NCI-H1092 treated with DMSO at 0.1 percent for 48 hours (cell line): ENCODE data around the gene KAZN.

Experiments used
- DNase-seq: peaks from one replicate; lab custom pipeline; 2025; lab: John Stamatoyannopoulos, UW

KAZN gene

GRCh38 chr1:15062479-15063099 is 464.1 kb downstream of the KAZN start:
- DNase-seq = no peak

DNA sequence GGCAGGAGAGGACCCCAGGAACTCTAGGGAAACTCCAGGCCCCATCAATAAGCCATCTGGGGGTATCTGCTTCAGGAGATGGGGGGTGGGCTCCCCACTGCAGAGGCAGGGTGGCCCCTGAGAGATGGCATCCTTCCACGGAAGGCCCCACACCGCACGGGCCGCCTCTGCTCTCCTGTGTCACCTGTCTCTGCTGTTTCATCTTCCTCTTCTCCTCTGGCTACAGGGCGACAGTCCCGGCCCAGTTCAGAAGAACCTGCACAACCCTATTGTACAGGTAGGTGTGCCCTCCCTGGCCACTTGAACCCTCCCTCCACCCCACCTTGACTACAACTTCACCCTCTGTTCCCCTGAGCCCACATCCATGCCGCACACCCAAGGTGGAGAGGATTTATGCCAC is 464.9 kb downstream of the KAZN start:
- no peak for DNase-seq

DNA sequence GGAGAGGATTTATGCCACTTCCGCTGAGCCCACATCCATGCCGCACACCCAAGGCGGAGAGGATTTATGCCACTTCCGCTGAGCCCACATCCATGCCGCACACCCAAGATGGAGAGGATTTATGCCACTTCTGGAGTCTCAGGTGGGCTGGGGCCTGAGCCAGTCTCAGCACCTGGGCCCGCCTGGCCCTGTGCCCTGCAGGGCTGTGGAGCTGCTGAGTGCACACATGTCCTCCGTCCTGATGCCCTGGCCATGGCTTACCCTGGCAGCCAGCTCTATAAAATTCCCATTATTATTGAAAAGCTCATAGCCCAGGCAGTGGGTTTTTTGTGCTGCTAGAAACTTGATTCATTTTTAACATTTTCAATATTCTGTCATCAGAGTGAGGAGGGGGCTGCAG is 465.3 kb downstream of the KAZN start:
- DNase-seq = no peak

DNA sequence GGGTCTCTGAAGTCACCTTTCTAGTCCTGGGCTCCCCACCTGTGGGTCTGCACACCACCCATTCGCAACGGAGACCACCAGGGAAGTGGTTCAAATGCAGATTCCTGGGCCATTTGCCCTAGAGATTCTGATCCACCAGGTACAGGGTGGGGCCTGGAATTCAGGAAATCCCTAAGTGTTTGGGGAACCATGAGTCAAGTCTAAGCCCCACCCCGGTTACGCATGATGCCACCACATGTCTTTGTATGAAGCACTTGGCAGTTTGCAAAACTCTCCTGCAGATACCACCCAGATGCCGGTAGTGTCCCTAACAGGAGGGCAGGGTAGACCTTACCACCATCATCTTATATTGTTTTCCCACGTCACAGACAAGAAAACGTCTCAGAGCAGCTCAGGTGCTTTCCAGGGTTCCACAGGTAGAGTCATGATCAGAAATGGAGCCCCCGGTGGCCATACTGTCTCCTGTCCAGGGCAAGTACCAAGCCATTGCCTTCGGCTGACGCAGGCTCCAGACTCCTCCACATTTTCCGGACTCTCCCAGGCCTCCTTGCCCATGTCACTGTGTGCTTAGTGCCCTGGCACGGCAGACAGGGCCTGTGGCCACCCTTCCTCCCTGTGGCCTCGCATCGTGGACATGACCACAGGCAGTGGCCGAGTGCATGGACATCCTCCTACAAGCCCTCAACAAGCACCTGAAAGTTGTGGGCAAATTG is 465.9 kb downstream of the KAZN start:
- no peak for DNase-seq

- no peak for DNase-seq
These were observed 466.8 kb downstream of the KAZN start for GRCh38 chr1:15065291-15065690.

- no peak for DNase-seq
These were observed 467.3 kb downstream of the KAZN start for GRCh38 chr1:15065736-15066135.

DNA sequence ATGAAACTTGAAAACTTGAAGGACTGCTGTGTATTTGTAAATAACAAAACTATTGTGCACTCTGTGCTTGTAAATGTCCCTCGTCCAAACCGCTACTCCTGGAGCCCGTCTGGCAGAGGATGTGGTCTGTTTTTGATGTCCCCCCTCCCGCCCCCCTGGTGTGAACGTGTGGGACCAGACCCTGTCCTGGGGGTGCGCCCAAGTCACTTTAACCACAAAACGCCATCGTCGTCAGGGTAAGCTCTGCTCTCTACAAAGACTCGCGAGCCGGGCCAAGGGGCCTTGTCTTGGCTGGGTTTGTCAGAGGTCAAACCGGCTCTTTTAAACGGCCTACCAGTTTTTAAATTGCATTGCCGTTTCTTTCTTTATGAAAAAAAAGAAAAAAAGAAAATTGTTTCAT is 467.7 kb downstream of the KAZN start:
- no peak for DNase-seq

GRCh38 chr1:15067148-15067547 is 468.7 kb downstream of the KAZN start:
- DNase-seq = no peak

- DNase-seq = no peak
These were observed 469.7 kb downstream of the KAZN start for GRCh38 chr1:15068152-15068551.

DNA sequence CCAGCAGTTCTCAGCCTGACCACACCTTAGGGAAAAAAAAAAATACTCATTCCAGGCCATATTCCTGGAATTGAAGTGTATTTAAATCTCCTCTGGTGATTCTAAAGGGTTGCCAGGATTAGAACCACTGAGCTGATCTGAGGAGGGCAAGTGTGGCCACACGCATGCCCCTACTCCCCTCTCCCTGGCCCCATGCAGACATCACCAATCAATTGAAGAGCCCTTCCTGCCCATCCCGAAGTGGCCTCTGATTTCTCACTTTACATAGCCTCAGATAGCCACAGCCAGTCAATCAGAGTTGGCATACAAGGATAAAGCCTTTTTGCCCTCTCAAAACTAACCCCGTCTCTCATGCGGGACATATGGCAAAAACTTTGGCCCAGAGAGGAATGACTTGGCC is 470.5 kb downstream of the KAZN start:
- DNase-seq = no peak

- DNase-seq = no peak
These were observed 471.8 kb downstream of the KAZN start for GRCh38 chr1:15070145-15070748.

DNA sequence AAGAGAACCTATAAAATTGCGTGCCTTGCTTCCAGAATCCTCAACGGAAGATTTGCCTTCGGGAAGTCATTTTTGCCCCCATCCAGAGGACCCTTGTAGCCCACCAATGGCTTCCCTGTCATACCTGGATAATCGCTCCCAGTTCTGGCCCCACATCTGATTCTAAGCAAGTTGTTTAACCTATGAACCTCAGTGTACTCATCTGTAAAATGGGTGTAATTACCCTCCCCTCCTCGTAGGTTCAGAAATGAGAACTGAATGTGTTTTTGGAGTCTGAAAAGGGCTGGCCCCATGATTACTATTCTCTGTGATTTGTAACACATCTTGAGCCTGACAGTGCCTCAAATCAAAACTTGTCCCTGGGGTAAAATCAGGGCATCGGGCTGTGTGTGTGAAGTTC is 473.5 kb downstream of the KAZN start:
- DNase-seq = no peak

GRCh38 chr1:15073799-15074308 is 475.4 kb downstream of the KAZN start:
- DNase-seq = no peak

DNA sequence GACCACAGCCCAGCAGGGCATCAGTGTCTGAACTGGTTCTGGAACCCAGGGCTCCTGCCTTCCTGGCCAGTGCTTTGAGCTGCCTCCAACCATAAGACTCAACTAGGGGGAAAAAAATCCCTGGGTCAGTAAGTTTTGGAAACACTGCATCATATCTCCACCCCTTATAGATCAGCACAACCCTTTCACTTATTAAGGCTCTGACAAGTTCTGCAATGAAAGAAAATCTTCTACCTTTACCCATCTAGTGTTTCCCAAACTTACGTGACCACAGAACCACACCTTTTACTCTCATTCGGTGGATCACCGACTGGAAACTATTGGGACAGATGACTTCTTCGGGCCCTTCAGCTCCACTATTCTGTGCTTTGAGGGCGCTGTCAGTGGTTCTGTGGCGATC is 476.7 kb downstream of the KAZN start:
- DNase-seq = no peak

- no peak for DNase-seq
These were observed 477.3 kb downstream of the KAZN start for GRCh38 chr1:15075817-15076216.

DNA sequence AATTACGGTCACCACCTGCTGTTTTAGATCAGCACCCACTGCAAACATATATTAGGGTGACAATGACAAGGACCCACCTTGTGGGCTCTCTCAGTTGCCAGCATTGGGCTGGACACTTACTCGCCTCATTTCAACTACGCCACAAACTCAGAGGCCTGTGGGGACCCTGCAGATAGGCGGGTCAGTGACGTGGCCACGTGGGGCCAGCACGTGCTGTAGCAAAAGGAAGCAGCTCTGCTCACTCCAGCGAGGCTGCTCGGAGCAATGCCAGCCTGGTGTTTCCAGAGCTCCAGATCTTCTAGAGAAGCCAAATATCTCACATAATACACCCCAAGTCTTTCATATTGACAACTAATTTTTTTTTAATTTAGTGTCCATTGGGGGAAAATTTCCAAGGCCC is 478.3 kb downstream of the KAZN start:
- no peak for DNase-seq

GRCh38 chr1:15077384-15077783 is 478.9 kb downstream of the KAZN start:
- no peak for DNase-seq

GRCh38 chr1:15080328-15081007 is 482.0 kb downstream of the KAZN start:
- no peak for DNase-seq

DNA sequence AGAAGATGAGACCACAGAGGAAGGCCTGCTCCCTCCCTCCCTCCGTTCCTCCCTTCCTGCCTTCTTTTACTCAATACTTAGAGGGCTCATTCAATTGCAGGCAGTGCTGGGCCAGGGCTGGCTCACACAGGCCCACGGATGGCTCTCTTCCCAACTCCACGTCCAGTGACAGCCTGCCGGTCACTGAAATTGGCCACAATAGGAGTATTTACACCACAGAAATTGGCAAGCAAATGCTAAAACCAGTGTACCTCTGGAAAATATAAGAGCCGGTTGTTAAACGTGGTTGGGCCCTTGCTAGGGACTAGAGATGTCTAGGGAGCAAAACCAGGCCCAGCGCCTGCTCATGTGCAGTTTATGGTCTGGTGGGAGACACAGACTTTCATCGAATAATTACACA is 482.6 kb downstream of the KAZN start:
- no peak for DNase-seq

- DNase-seq = no peak
These were observed 485.1 kb downstream of the KAZN start for GRCh38 chr1:15083578-15083977.

GRCh38 chr1:15088281-15088971 is 489.9 kb downstream of the KAZN start:
- DNase-seq = no peak
